ENCODE data around the gene TBC1D10B.
"Not testable (repeated sequence)": the region's sequence is repeated elsewhere in the genome, so short reads cannot be mapped to it uniquely, and the experiment has no call there.

The TBC1D10B gene

DNA sequence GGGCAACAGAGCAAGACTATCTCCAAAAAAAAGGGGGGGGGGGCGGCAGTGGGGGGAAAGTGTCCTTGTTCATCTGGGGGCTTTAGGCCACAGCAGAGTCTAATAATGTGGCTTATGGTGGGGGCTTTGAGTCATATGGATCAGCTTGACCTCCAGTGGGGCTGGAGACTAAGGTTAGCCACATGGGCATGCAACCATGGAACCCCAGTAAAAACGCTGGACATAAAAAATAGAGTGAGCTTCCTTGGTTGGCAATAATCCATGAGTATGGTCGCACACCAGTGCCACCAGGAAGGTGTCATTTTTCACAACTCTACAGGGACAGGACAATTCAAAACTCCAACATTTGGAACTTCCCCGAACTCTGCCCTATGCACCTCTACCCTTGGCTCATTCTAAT is 59.4 kb downstream of the TBC1D10B start:
- H4K20me1 ChIP-seq = peaks cover 0 to 48% (median 12%) of the 10 kb centered on the region in 11 experiments; a peak in 10 of 22 replicates
- not testable (repeated sequence) for H3K36me3 ChIP-seq; H3K9me3 ChIP-seq (replicated peaks in 1 of 11); H3K4me3 ChIP-seq; H3K27ac ChIP-seq; H3K4me2 ChIP-seq; H3K9ac ChIP-seq; H3K27me3 ChIP-seq
- peaks cover 7 to 15% (median 13%) of the 10 kb centered on the region in 10 experiments; a peak in 16 of 20 replicates for H3K4me1 ChIP-seq

GRCh38 chr16:30309255-30309654 is 61.0 kb downstream of the TBC1D10B start:
- not testable (repeated sequence) for H3K9me3 ChIP-seq (replicated peaks in 1 of 11); H3K27me3 ChIP-seq; H3K4me3 ChIP-seq; H3K36me3 ChIP-seq; H3K9ac ChIP-seq
- peaks cover 0 to 36% (median 5%) of the 10 kb centered on the region in 11 experiments; a peak in 10 of 22 replicates for H4K20me1 ChIP-seq
- peak overlapping the region; percentile 25 to 71 (median 53); a peak in 18 of 22 replicates for H3K4me2 ChIP-seq
- H3K27ac ChIP-seq = peak overlapping the region in 3 of 11 experiments; percentile 49 to 58 (median 57); a peak in 5 of 22 replicates
- peaks cover 7 to 15% (median 13%) of the 10 kb centered on the region in 10 experiments; a peak in 16 of 20 replicates for H3K4me1 ChIP-seq
